ENCODE data around the gene MYPOP. TPM values are rescaled to one million over a fixed set of nuclear protein-coding genes. Genes with fewer than 3 reads are reported as not detected.
A peak's percentile ranks its signal among the peaks of the same experiment; 100 is the strongest.

MYPOP gene
- total and polyA plus RNA-seq, 2 of the 13 experiments (the other 11 are each of a cell fraction or from before 2014, with no cell fraction given): 2.3 to 2.7 TPM

DNA sequence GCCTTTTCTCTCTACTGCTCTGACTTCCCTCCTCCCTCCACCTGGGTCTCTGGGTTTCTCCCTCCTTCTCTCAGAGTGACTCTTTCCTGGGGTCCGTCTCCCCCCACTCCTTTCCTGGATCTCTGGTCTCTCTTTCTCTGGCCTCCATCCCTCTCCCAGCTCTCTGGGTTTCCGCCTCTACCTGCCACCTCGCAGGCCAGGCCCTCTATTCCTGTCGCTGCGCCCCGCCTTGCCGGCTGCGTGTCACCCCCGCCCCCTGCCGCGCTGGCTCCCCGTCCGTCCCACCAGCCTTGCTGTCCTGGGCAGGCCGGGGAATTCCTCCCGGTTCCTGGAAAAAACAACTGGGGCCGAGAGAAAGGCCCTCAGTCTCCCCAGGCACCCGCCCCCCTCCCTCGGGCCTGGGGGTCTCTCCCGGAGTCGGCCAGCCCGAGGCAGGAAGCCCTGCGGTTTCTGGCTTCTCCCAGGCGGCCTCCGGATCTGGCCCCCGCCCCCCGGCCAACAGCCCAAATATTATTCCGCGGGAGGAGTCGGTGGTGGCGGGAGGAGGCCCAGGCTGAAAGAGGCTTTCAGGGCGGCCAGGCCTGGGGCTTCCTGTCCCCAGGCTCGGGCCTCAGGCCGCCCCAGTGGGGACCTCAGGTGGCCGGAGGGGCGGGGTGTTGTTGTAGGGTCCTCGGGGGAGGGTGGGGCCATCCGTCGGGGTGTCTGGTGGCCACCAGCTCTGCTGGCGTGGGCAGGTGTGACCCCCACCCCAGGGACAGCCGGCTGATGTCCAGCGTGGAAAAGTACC is 25.8 kb downstream of the MYPOP start (continued):
- TF ChIP-seq CAMTA2 (CRISPR knock-in tag; IDR thresholded peaks at IDR 0.05; ENCODE audit: borderline replicate concordance): no peak
- TF ChIP-seq HOXA7 (CRISPR knock-in tag; IDR thresholded peaks at IDR 0.05): no peak
- peak; percentile 43; the same call in 1 of the 2 replicates for TF ChIP-seq ZNF317 (CRISPR knock-in tag; IDR thresholded peaks at IDR 0.05)
- TF ChIP-seq, protein P1, sequence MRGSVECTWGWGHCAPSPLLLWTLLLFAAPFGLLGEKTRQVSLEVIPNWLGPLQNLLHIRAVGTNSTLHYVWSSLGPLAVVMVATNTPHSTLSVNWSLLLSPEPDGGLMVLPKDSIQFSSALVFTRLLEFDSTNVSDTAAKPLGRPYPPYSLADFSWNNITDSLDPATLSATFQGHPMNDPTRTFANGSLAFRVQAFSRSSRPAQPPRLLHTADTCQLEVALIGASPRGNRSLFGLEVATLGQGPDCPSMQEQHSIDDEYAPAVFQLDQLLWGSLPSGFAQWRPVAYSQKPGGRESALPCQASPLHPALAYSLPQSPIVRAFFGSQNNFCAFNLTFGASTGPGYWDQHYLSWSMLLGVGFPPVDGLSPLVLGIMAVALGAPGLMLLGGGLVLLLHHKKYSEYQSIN (CRISPR knock-in tag; IDR thresholded peaks at IDR 0.05; ENCODE audit: borderline replicate concordance): no peak
- TF ChIP-seq, protein P2, sequence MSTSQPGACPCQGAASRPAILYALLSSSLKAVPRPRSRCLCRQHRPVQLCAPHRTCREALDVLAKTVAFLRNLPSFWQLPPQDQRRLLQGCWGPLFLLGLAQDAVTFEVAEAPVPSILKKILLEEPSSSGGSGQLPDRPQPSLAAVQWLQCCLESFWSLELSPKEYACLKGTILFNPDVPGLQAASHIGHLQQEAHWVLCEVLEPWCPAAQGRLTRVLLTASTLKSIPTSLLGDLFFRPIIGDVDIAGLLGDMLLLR (CRISPR knock-in tag; IDR thresholded peaks at IDR 0.05): no peak
- TF ChIP-seq ZNF883 (CRISPR knock-in tag; IDR thresholded peaks at IDR 0.05; ENCODE audit: not compliant biosample characterization): peak; percentile 81
- TF ChIP-seq ZNF24 (IDR thresholded peaks at IDR 0.05): no peak
- TF ChIP-seq, protein P3, sequence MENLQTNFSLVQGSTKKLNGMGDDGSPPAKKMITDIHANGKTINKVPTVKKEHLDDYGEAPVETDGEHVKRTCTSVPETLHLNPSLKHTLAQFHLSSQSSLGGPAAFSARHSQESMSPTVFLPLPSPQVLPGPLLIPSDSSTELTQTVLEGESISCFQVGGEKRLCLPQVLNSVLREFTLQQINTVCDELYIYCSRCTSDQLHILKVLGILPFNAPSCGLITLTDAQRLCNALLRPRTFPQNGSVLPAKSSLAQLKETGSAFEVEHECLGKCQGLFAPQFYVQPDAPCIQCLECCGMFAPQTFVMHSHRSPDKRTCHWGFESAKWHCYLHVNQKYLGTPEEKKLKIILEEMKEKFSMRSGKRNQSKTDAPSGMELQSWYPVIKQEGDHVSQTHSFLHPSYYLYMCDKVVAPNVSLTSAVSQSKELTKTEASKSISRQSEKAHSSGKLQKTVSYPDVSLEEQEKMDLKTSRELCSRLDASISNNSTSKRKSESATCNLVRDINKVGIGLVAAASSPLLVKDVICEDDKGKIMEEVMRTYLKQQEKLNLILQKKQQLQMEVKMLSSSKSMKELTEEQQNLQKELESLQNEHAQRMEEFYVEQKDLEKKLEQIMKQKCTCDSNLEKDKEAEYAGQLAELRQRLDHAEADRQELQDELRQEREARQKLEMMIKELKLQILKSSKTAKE (CRISPR knock-in tag; IDR thresholded peaks at IDR 0.05; ENCODE audit: borderline replicate concordance): peak; percentile 50; the same call in 1 of the 2 replicates
- no peak for TF ChIP-seq GZF1 (CRISPR knock-in tag; IDR thresholded peaks at IDR 0.05)
- TF ChIP-seq, protein P4, sequence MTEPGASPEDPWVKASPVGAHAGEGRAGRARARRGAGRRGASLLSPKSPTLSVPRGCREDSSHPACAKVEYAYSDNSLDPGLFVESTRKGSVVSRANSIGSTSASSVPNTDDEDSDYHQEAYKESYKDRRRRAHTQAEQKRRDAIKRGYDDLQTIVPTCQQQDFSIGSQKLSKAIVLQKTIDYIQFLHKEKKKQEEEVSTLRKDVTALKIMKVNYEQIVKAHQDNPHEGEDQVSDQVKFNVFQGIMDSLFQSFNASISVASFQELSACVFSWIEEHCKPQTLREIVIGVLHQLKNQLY (CRISPR knock-in tag; IDR thresholded peaks at IDR 0.05): no peak
- TF ChIP-seq PAX8 (CRISPR knock-in tag; IDR thresholded peaks at IDR 0.05; ENCODE audit: borderline replicate concordance): no peak
- TF ChIP-seq ZNF678 (CRISPR knock-in tag; IDR thresholded peaks at IDR 0.05): 0 out of 2 replicates have a peak, but pooled peaks have one; percentile 63
- no peak for TF ChIP-seq HOXA9 (CRISPR knock-in tag; IDR thresholded peaks at IDR 0.05; ENCODE audit: borderline replicate concordance)
- TF ChIP-seq ZNF773 (CRISPR knock-in tag; IDR thresholded peaks at IDR 0.05; ENCODE audit: borderline replicate concordance): no peak
- TF ChIP-seq CREB1 (IDR thresholded peaks at IDR 0.05): no peak
- no peak for TF ChIP-seq CREB1 (CRISPR knock-in tag; IDR thresholded peaks at IDR 0.05)
- no peak for TF ChIP-seq JUND (CRISPR knock-in tag; IDR thresholded peaks at IDR 0.05)
- TF ChIP-seq, protein P5, sequence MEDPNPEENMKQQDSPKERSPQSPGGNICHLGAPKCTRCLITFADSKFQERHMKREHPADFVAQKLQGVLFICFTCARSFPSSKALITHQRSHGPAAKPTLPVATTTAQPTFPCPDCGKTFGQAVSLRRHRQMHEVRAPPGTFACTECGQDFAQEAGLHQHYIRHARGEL (CRISPR knock-in tag; IDR thresholded peaks at IDR 0.05): no peak
- TF ChIP-seq NFE2L1 (CRISPR knock-in tag; IDR thresholded peaks at IDR 0.05; ENCODE audit: borderline replicate concordance): no peak
- no peak for TF ChIP-seq ZNF446 (CRISPR knock-in tag; IDR thresholded peaks at IDR 0.05)
- no peak for TF ChIP-seq ZFAT (CRISPR knock-in tag; conservative IDR thresholded peaks at IDR 0.05)
- no peak for TF ChIP-seq U2AF1 (optimal IDR thresholded peaks at IDR 0.05; ENCODE audit: low read depth, low read length)
- TF ChIP-seq CBX5 (CRISPR knock-in tag; IDR thresholded peaks at IDR 0.05; ENCODE audit: borderline replicate concordance): no peak
- TF ChIP-seq, protein P6, sequence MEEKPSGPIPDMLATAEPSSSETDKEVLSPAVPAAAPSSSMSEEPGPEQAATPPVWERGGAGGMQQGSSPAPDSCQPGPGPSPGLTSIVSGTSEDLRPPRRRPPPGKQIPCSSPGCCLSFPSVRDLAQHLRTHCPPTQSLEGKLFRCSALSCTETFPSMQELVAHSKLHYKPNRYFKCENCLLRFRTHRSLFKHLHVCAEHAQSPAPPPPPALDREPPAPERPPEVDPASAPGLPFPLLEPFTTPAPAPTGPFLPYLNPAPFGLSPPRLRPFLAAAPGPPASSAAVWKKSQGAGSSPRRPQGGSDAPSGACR (CRISPR knock-in tag; IDR thresholded peaks at IDR 0.05): no peak; the same call in 1 of the 2 replicates
- no peak for TF ChIP-seq ZSCAN20 (CRISPR knock-in tag; IDR thresholded peaks at IDR 0.05; ENCODE audit: borderline replicate concordance)
